ENCODE data around the gene PNPT1. TPM values are rescaled to one million over a fixed set of nuclear protein-coding genes. Genes with fewer than 3 reads are reported as not detected.

The PNPT1 gene
- total and polyA plus RNA-seq, 9 of the 15 experiments (the other 6 are each of a cell fraction or from before 2014, with no cell fraction given): 46.5 to 104 (median 62.7) TPM

- TF ChIP-seq, protein P1, sequence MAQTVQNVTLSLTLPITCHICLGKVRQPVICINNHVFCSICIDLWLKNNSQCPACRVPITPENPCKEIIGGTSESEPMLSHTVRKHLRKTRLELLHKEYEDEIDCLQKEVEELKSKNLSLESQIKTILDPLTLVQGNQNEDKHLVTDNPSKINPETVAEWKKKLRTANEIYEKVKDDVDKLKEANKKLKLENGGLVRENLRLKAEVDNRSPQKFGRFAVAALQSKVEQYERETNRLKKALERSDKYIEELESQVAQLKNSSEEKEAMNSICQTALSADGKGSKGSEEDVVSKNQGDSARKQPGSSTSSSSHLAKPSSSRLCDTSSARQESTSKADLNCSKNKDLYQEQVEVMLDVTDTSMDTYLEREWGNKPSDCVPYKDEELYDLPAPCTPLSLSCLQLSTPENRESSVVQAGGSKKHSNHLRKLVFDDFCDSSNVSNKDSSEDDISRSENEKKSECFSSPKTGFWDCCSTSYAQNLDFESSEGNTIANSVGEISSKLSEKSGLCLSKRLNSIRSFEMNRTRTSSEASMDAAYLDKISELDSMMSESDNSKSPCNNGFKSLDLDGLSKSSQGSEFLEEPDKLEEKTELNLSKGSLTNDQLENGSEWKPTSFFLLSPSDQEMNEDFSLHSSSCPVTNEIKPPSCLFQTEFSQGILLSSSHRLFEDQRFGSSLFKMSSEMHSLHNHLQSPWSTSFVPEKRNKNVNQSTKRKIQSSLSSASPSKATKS (CRISPR knock-in tag; IDR thresholded peaks at IDR 0.05): no peak
- TF ChIP-seq TARDBP (IDR thresholded peaks at IDR 0.05) (peak; percentile 79; the same call in 1 of the 2 replicates), UBTF (IDR thresholded peaks at IDR 0.05; ENCODE audit: borderline replicate concordance in 1 of 2, low read depth in 2 of 2, low read length in 2 of 2) (0 out of 4 replicates have a peak, but pooled peaks of 1 of the 2 experiments have one; percentile 55), BRD4 (IDR thresholded peaks at IDR 0.05) (no peak; the same call in 1 of the 2 replicates), PCBP2 (IDR thresholded peaks at IDR 0.05; ENCODE audit: low read depth, low read length, poor library complexity, severe bottlenecking) (no peak), CTBP1 (IDR thresholded peaks at IDR 0.05; ENCODE audit: borderline replicate concordance) (peak; percentile 46; the same call in 1 of the 2 replicates), NFRKB (IDR thresholded peaks at IDR 0.05; ENCODE audit: low read depth) (peak; percentile 100), ZNF76 (CRISPR knock-in tag; IDR thresholded peaks at IDR 0.05; ENCODE audit: borderline replicate concordance) (no peak), GTF2E2 (tag; IDR thresholded peaks at IDR 0.05) (peak; percentile 89), ELF2 (CRISPR knock-in tag; IDR thresholded peaks at IDR 0.05) (peak; percentile 92), THRB (CRISPR knock-in tag; conservative IDR thresholded peaks at IDR 0.05) (0 out of 2 replicates have a peak, but pooled peaks have one; percentile 72), HMGXB4 (CRISPR knock-in tag; IDR thresholded peaks at IDR 0.05) (peak; percentile 85; the same call in 1 of the 2 replicates), BDP1 (IDR thresholded peaks at IDR 0.05; ENCODE audit: insufficient read depth, insufficient read length) (no peak), PHB2 (IDR thresholded peaks at IDR 0.05; ENCODE audit: low read depth) (peak; percentile 60; the same call in 1 of the 2 replicates), CREB1 (IDR thresholded peaks at IDR 0.05) (peak; percentile 95), CREB1 (CRISPR knock-in tag; IDR thresholded peaks at IDR 0.05) (peak; percentile 94), SRF (CRISPR knock-in tag; IDR thresholded peaks at IDR 0.05) (peak in 1 of 2 experiments; percentile 78; a peak in 1 of 4 replicates)
- TF ChIP-seq, protein P2, sequence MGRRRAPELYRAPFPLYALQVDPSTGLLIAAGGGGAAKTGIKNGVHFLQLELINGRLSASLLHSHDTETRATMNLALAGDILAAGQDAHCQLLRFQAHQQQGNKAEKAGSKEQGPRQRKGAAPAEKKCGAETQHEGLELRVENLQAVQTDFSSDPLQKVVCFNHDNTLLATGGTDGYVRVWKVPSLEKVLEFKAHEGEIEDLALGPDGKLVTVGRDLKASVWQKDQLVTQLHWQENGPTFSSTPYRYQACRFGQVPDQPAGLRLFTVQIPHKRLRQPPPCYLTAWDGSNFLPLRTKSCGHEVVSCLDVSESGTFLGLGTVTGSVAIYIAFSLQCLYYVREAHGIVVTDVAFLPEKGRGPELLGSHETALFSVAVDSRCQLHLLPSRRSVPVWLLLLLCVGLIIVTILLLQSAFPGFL (CRISPR knock-in tag; IDR thresholded peaks at IDR 0.05): 0 out of 2 replicates have a peak, but pooled peaks have one; percentile 31
Measured at GRCh38 chr2:55617175-55618024, 76.2 kb downstream of the PNPT1 start, which contains the start of gene PPP4R3B (continued).

Data from K562 (cell line).